Left ventricle myocardium inferior (tissue), 1 donor: Measurements from ENCODE around the gene OR52W1. TPM values are rescaled to one million over a fixed set of nuclear protein-coding genes. Genes with fewer than 3 reads are reported as not detected.

ENCODE experiments used
- DNase-seq: peaks from one replicate; pipeline ENCODE4 v3.0.0-alpha.2; 2020
- H3K27ac ChIP-seq: fragments of 200-600 bp; replicated peaks from 2 replicates; pipeline ENCODE4 v1.8.0; 2021
- H3K27me3 ChIP-seq: fragments of 200-600 bp; 2 replicates; pipeline ENCODE4 v1.8.0; 2021; ENCODE audit warnings: low read depth
- H3K36me3 ChIP-seq: fragments of 200-600 bp; 2 replicates; pipeline ENCODE4 v1.8.0; 2021
- H3K4me1 ChIP-seq: fragments of 200-600 bp; 2 replicates; pipeline ENCODE4 v1.8.0; 2021
- H3K4me3 ChIP-seq: fragments of 200-600 bp; 2 replicates; pipeline ENCODE4 v1.8.0; 2021; ENCODE audit warnings: mild to moderate bottlenecking, moderate library complexity
- H3K9me3 ChIP-seq: fragments of 200-600 bp; replicated peaks from 2 replicates; pipeline ENCODE4 v1.8.0; 2021
- CTCF ChIP-seq: fragments of 200-600 bp; IDR thresholded peaks from 2 replicates; pipeline ENCODE4 v1.8.0; 2021; ENCODE audit warnings: antibody characterized with exemption, mild to moderate bottlenecking, borderline replicate concordance
- intact Hi-C: fragments of 100-400 bp; cut with micrococcal nuclease; formaldehyde crosslinking; loops from one replicate; pipeline ENCODE4 v1.11.0; 2022
- total RNA-seq: library from RNA; stranded (reverse); fragmentation: NEBNext Ultra II Directional; extraction: Animal tissue kit (Norgen Biotek cat#: 25700); gene quantifications from one replicate; pipeline ENCODE4 v1.2.1, GENCODE V29; 2021
- donor health status: DM: no; HTN: yes; CAD: no; lungs with severe emphysema.

Gene OR52W1
- total RNA-seq, 1 donor from 2014 or later = not detected

GRCh38 chr11:6216501-6216900 is 17.5 kb downstream of the OR52W1 start:
- DNase-seq = no peak
- peaks cover 83% of the 10 kb centered on the region for H3K36me3 ChIP-seq
- intact Hi-C loops = no loop called here
- no peaks in the 10 kb centered on the region for H3K9me3 ChIP-seq
- no peak overlapping the region for H3K27ac ChIP-seq
- no peaks in the 10 kb centered on the region for H3K27me3 ChIP-seq
- H3K4me3 ChIP-seq = no peak overlapping the region
- H3K4me1 ChIP-seq = peaks cover 24% of the 10 kb centered on the region
- TF ChIP-seq CTCF = no peak

GRCh38 chr11:6217722-6218121 is 18.7 kb downstream of the OR52W1 start:
- H3K36me3 ChIP-seq = peaks cover 83% of the 10 kb centered on the region
- peaks cover 26% of the 10 kb centered on the region for H3K4me1 ChIP-seq
- no peaks in the 10 kb centered on the region for H3K9me3 ChIP-seq
- intact Hi-C loops = no loop called here
- H3K27ac ChIP-seq = no peak overlapping the region
- no peaks in the 10 kb centered on the region for H3K27me3 ChIP-seq
- TF ChIP-seq CTCF = no peak
- no peak overlapping the region for H3K4me3 ChIP-seq
- DNase-seq = no peak

DNA sequence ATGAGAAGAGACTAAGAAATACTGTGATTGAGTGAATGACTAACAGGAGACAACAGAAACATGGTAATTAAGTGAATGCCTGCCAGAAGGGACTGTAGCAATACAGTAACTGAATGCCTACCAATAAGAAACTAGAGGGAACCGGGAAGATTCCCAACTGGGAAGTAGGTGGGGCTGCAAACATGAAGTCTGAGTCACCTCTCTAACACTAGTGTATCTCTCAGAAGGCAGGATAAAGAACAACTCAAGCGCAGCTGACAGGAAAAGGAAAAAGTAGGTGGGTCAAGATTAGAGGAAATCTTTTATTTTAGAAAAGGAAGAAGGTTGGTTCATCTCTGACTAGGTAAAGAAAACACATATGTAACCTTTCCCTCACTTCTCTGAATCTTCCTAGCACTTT is 20.3 kb downstream of the OR52W1 start:
- Histone ChIP-seq H3K36me3 (peaks cover 86% of the 10 kb centered on the region), H3K4me1 (peaks cover 30% of the 10 kb centered on the region), H3K4me3 (no peak overlapping the region), H3K9me3 (no peaks in the 10 kb centered on the region), H3K27ac (peak overlapping the region; percentile 43), H3K27me3 (no peaks in the 10 kb centered on the region)
- no peak for DNase-seq
- intact Hi-C loops = no loop called here
- no peak for TF ChIP-seq CTCF

GRCh38 chr11:6223854-6224253 is 24.8 kb downstream of the OR52W1 start:
- Histone ChIP-seq H3K27me3 (no peaks in the 10 kb centered on the region), H3K4me1 (peaks cover 51% of the 10 kb centered on the region), H3K27ac (no peak overlapping the region), H3K36me3 (peaks cover 44% of the 10 kb centered on the region), H3K9me3 (no peaks in the 10 kb centered on the region), H3K4me3 (no peak overlapping the region)
- intact Hi-C loops = no loop called here
- TF ChIP-seq CTCF = no peak
- no peak for DNase-seq

GRCh38 chr11:6224421-6224820 is 25.4 kb downstream of the OR52W1 start:
- Histone ChIP-seq H3K27me3 (no peaks in the 10 kb centered on the region), H3K36me3 (peaks cover 38% of the 10 kb centered on the region), H3K9me3 (no peaks in the 10 kb centered on the region), H3K4me1 (peaks cover 46% of the 10 kb centered on the region), H3K27ac (peak overlapping the region; percentile 60), H3K4me3 (no peak overlapping the region)
- intact Hi-C loops = no loop called here
- DNase-seq = no peak
- TF ChIP-seq CTCF = no peak

GRCh38 chr11:6225024-6225423 is 26.0 kb downstream of the OR52W1 start:
- DNase-seq = no peak
- Histone ChIP-seq H3K4me3 (no peak overlapping the region), H3K9me3 (no peaks in the 10 kb centered on the region), H3K27ac (peak overlapping the region; percentile 60), H3K27me3 (no peaks in the 10 kb centered on the region), H3K36me3 (peaks cover 34% of the 10 kb centered on the region), H3K4me1 (peaks cover 40% of the 10 kb centered on the region)
- no peak for TF ChIP-seq CTCF
- intact Hi-C loops = no loop called here
